Esophagus muscularis mucosa (tissue), 4 donors: ENCODE results near the gene TACR2.

ENCODE experiments used
- EP300 ChIP-seq: sonication (generic); formaldehyde crosslinking; IDR thresholded peaks from one replicate; pipeline ENCODE4 v1.6.1; 2017; ENCODE audit warnings: antibody characterized with exemption
- POLR2A ChIP-seq: fragments of 450-650 bp; IDR thresholded peaks from one replicate; pipeline ENCODE4 v1.6.1; 2017; ENCODE audit warnings: antibody characterized with exemption, moderate library complexity, mild to moderate bottlenecking, low read depth
- POLR2AphosphoS5 ChIP-seq, 2 donors: sonication (generic); formaldehyde crosslinking; IDR thresholded peaks; one replicate each; pipeline ENCODE4 v1.6.1; 2017; ENCODE audit warnings: antibody characterized with exemption in 2 of 2
- TF ChIP-seq, protein P1 (sequence below), 3 experiments: fragments of 200-600 bp in 2 of 3; fragments of 450-650 bp in 1 of 3; sonication (generic) in 2 of 3; IDR thresholded peaks; one replicate each; pipeline ENCODE4 v1.5.1; 2017 to 2019; ENCODE audit warnings: antibody characterized with exemption in 3 of 3, mild to moderate bottlenecking in 2 of 3, moderate library complexity in 1 of 3

DNA sequence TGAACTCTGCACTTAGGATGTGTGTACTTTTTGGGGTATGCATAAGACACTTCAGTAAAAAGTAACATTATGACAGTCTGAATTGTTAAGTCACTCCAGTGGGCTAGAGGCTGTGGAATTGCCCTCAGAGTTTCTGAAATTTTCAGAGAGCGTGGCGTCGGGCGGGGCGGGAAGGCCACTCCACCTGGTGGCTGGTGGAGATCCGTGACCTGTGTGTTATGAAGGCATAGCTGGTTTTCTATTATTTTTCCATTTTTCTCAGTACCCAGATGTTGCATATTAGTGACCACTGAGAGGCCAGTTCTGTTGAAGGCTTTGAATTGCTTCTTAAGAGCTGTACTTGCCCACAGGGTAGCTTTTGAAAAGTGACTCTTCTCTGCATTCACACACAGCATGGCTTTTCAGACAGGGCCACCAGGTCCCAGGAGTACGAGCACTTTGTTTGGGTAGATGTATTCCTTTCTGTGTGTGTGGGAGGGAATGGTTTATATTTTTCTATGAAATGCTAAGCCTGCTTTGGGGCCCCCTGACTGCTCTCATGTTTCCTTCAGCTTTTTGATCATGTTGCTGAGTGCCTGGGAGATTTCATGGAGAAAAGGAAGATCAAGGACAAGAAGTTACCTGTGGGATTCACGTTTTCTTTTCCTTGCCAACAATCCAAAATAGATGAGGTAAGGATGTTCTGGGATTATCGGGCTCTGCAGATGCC lies 52.3 kb downstream of the TACR2 start:
- TF ChIP-seq, protein P1, sequence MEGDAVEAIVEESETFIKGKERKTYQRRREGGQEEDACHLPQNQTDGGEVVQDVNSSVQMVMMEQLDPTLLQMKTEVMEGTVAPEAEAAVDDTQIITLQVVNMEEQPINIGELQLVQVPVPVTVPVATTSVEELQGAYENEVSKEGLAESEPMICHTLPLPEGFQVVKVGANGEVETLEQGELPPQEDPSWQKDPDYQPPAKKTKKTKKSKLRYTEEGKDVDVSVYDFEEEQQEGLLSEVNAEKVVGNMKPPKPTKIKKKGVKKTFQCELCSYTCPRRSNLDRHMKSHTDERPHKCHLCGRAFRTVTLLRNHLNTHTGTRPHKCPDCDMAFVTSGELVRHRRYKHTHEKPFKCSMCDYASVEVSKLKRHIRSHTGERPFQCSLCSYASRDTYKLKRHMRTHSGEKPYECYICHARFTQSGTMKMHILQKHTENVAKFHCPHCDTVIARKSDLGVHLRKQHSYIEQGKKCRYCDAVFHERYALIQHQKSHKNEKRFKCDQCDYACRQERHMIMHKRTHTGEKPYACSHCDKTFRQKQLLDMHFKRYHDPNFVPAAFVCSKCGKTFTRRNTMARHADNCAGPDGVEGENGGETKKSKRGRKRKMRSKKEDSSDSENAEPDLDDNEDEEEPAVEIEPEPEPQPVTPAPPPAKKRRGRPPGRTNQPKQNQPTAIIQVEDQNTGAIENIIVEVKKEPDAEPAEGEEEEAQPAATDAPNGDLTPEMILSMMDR (IDR thresholded peaks at IDR 0.05): no peak
- TF ChIP-seq EP300 (no peak), POLR2AphosphoS5 (IDR thresholded peaks at IDR 0.05) (no peak), POLR2A (no peak)
